Heart right ventricle (tissue), 16 donors: ENCODE data around the gene GGA3. TPM values are rescaled to one million over a fixed set of nuclear protein-coding genes. Genes with fewer than 3 reads are reported as not detected.
"Not testable (repeated sequence)": the region's sequence is repeated elsewhere in the genome, so short reads cannot be mapped to it uniquely, and the experiment has no call there.

Source experiments
- ATAC-seq, 8 donors: fragments of 200-7000 bp; cut with Tn5 transposase; one replicate each; pipeline ENCODE4 v1.9.1; 2020; ENCODE audit warnings: mild to moderate bottlenecking in 8 of 8, moderate library complexity in 8 of 8, moderate number of reproducible peaks in 1 of 8
- DNase-seq, 2 donors: peaks; one replicate each; pipeline ENCODE4 v3.0.0-alpha.2; 2020
- H3K27ac ChIP-seq, 10 donors: fragments of 200-600 bp; sonication (generic) in 2 of 10; one replicate each; pipeline versions ENCODE4 v1.5.0 to v1.8.0; 2020 to 2022; ENCODE audit warnings: mild to moderate bottlenecking in 3 of 10
- H3K27me3 ChIP-seq, 7 donors: fragments of 200-600 bp; one replicate each; pipeline ENCODE4 v1.8.0; 2021 to 2022; ENCODE audit warnings: mild to moderate bottlenecking in 2 of 7
- H3K36me3 ChIP-seq, 9 donors: fragments of 200-600 bp; sonication (generic) in 1 of 9; one replicate each; pipeline versions ENCODE4 v1.5.0 to v1.8.0; 2020 to 2022; ENCODE audit warnings: mild to moderate bottlenecking in 2 of 9
- H3K4me1 ChIP-seq, 9 donors: fragments of 200-600 bp; sonication (generic) in 1 of 9; one replicate each; pipeline versions ENCODE4 v1.5.0 to v1.8.0; 2020 to 2022; ENCODE audit warnings: mild to moderate bottlenecking in 4 of 9
- H3K4me3 ChIP-seq, 10 donors: fragments of 200-600 bp; sonication (generic) in 2 of 10; one replicate each; pipeline versions ENCODE4 v1.5.0 to v1.8.0; 2020 to 2022; ENCODE audit warnings: mild to moderate bottlenecking in 7 of 10, moderate library complexity in 2 of 10
- H3K9me3 ChIP-seq, 11 donors: fragments of 200-600 bp in 10 of 11; sonication (generic) in 2 of 11; one replicate each; pipeline versions ENCODE4 v1.5.0 to v1.8.0; 2013 to 2022; ENCODE audit warnings: mild to moderate bottlenecking in 2 of 11, control low read depth in 1 of 11, moderate library complexity in 1 of 11
- WGBS, 2 donors: extraction: QIAGEN DNeasy Blood & Tissue Kit; methylation state at CpG; one replicate each; pipeline ENCODE4 v1.1.7; 2013; ENCODE audit warnings: inconsistent platforms in 1 of 2; 5-methylcytosine and 5-hydroxymethylcytosine counted together
- intact Hi-C, 10 donors: fragments of 100-400 bp; cut with DNase I; formaldehyde crosslinking; loops; one replicate each; pipeline versions ENCODE4 v1.11.1 to v1.14.2; 2022
- polyA plus RNA-seq, 2 donors: library from polyadenylated mRNA; stranded (reverse); fragments of 200-250 nt; gene quantifications; one replicate each; pipeline ENCODE4 v1.2.3, GENCODE V29; 2013
- total RNA-seq, 10 donors: library from RNA; stranded (reverse); fragmentation: NEBNext Ultra II Directional in 3 of 10; extraction: Animal tissue kit (Norgen Biotek cat#: 25700) in 3 of 10; gene quantifications; one replicate each; pipeline versions ENCODE4 v1.2.1 to v1.2.4, GENCODE V29; 2021 to 2023
- TF ChIP-seq, protein P1 (sequence below), 9 donors: fragments of 200-600 bp; sonication (generic) in 2 of 9; IDR thresholded peaks; one replicate each; pipeline versions ENCODE4 v1.5.0 to v1.8.0; 2021 to 2022; ENCODE audit warnings: antibody characterized with exemption in 9 of 9, mild to moderate bottlenecking in 5 of 9, moderate library complexity in 1 of 9
- donor health status: Arrhythmogenic right ventricular cardiomyopathy.
- donor health status: ischemic (EF 13 %, LVEDD 7.1; RV severe dilation, severe dysfunction).
- donor health status: healthy with polysubstance abuse.
- donor health status: DM: no; HTN: yes; CAD: no.
- donor health status: DM: no; HTN: no; CAD: no.
- donor health status: ischemic (EF 25% LVEDD 6.9; RV normal size, moderate dysfunction).
- donor health status: ischemic (EF 25% LVEDD 5.7; RV mildly dilated, moderate dysfunction).
- donor health status: healthy.
- donor health status: DM: yes; HTN: yes; CAD: no.
- donor health status: Ischemic cardiomyopathy.
- donor health status: ischemic (EF 35%, LVEDD 5.7; RV mildly dilated, moderate dysfunction).
- donor health status: nonischemic (EF 11% LVEDD 7.7; RV severe dilation, severe dysfunction).
- donor health status: DM: yes; HTN: yes; CAD: no.
- donor health status: PGD.
- donor health status: ischemic (EF 29% LVEDD 5.4; RV normal size, mild dysfunction).
- donor health status: nonischemic (EF 23%, LVEDD 6.1; RV moderate dilation, normal function).

GGA3 gene
- total and polyA plus RNA-seq, 12 donors, result 13.1 to 30.2 (median 20.7) TPM

DNA sequence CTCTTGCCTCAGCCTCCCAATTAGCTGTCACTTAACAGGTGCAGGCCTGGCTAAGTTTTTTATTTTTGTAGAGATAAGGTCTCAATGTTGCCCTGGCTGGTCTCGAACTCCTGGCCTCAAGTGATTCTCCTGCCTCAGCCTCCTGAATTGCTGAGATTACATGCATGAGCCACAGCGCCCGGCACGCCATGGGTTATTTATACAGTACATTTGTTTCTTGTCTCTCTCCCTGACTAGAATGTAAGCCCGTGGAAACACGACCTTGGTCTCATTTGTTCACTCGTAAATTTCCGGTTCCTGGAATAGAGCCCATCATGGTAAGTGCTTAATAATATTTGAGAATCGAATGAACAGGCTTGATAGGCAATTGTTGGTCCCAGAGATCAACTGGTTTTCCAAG lies 25.8 kb upstream of the GGA3 start:
- intact Hi-C loops, result no loop called here
- DNase-seq (no peak), ATAC-seq (no peak)
- Histone ChIP-seq H3K9me3 (no peaks in the 10 kb centered on the region), H3K4me3 (no peak overlapping the region), H3K4me1 (peaks cover 0 to 24% (median 10%) of the 10 kb centered on the region in 9 donors), H3K27ac (no peak overlapping the region), H3K36me3 (peaks cover 0 to 46% (median 0%) of the 10 kb centered on the region in 9 donors), H3K27me3 (no peaks in the 10 kb centered on the region)
- 84 to 88% methylated on average over 9 of the region's 9 CpGs for WGBS, 2 donors
- TF ChIP-seq, protein P1, sequence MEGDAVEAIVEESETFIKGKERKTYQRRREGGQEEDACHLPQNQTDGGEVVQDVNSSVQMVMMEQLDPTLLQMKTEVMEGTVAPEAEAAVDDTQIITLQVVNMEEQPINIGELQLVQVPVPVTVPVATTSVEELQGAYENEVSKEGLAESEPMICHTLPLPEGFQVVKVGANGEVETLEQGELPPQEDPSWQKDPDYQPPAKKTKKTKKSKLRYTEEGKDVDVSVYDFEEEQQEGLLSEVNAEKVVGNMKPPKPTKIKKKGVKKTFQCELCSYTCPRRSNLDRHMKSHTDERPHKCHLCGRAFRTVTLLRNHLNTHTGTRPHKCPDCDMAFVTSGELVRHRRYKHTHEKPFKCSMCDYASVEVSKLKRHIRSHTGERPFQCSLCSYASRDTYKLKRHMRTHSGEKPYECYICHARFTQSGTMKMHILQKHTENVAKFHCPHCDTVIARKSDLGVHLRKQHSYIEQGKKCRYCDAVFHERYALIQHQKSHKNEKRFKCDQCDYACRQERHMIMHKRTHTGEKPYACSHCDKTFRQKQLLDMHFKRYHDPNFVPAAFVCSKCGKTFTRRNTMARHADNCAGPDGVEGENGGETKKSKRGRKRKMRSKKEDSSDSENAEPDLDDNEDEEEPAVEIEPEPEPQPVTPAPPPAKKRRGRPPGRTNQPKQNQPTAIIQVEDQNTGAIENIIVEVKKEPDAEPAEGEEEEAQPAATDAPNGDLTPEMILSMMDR (IDR thresholded peaks at IDR 0.05), result no peak

DNA sequence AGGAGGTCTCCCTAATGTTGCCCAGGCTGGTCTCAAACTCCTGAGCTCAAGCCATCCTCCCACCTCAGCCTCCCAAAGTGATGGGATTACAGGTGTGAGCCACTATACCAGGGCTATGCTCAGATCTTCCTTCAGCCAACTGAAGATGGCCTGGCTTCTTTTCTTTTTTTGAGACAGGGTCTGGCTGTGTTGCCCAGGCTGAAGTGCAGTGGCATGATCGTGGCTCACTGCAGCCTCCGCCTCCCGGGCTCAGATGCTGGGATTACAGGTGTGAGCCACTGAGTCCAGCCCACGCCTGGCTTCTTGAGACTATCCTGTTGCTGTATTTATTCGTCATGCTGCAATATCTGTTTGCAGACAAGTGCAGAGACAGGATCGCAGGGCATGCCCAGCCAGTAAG lies 23.7 kb upstream of the GGA3 start:
- no peak for DNase-seq
- no peaks in the 10 kb centered on the region for H3K9me3 ChIP-seq
- intact Hi-C loops, result no loop called here
- ATAC-seq, result no peak
- peaks cover 0 to 63% (median 0%) of the 10 kb centered on the region in 9 donors for H3K36me3 ChIP-seq
- TF ChIP-seq, protein P1 (IDR thresholded peaks at IDR 0.05), result no peak
- H3K27ac ChIP-seq, result no peak overlapping the region
- H3K4me1 ChIP-seq, result peaks cover 0 to 16% (median 9%) of the 10 kb centered on the region in 9 donors
- no peak overlapping the region for H3K4me3 ChIP-seq
- no peaks in the 10 kb centered on the region for H3K27me3 ChIP-seq
- 85 to 98% methylated on average over 6 of the region's 6 CpGs for WGBS, 2 donors

DNA sequence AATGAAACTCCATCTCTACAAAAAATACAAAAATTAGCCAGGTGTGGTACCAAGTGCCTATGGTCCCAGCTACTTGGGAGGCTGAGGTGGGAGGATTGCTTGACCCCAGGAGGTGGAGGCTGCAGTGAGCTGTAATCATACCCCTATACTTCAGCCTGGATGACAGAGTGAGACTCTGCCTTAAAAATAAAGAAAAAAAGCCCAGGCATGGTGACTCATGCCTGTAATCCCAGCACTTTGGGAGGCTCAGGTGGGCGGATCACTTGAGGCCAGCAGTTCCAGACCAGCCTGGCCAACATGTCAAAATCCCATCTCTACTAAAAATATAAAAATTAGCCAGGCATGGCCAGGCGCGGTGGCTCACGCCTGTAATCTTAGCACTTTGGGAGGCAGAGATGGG lies 18.8 kb upstream of the GGA3 start:
- peaks cover 0 to 79% (median 0%) of the 10 kb centered on the region in 9 donors for H3K36me3 ChIP-seq
- H3K27ac ChIP-seq, H3K27me3 ChIP-seq, ATAC-seq, intact Hi-C loops, DNase-seq, H3K9me3 ChIP-seq, H3K4me3 ChIP-seq, H3K4me1 ChIP-seq: not testable (repeated sequence)
- 96% methylated on average over 4 of the region's 4 CpGs for WGBS, 2 donors

DNA sequence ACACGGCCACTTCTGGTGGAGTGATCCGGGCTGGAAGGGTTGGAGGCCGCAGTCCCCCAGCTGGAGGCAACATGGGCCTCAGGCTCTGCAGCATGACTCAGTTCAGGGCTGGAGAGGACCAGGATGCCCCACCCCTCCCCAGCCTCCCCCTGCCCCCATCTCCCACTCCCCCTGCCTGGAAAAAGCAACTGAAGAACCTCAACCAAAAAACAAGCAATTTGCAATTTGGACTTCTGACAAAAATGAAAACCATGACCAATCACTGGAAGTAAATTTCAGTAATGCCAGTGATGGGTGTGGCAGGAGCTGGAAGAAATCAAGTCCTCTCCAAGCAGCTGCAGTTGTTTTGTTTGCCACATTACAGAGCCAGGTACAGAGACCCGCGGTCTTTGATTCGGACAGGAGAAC lies 16.3 kb upstream of the GGA3 start:
- peaks cover 0 to 13% (median 7%) of the 10 kb centered on the region in 9 donors for H3K4me1 ChIP-seq
- DNase-seq, result no peak
- peaks cover 0 to 78% (median 0%) of the 10 kb centered on the region in 9 donors for H3K36me3 ChIP-seq
- WGBS, 2 donors, result 89 to 93% methylated on average over 6 of the region's 6 CpGs
- H3K4me3 ChIP-seq, result no peak overlapping the region
- no peaks in the 10 kb centered on the region for H3K27me3 ChIP-seq
- TF ChIP-seq, protein P1 (IDR thresholded peaks at IDR 0.05), result no peak
- ATAC-seq, result no peak
- H3K27ac ChIP-seq, result no peak overlapping the region
- intact Hi-C loops, result no loop called here
- no peaks in the 10 kb centered on the region for H3K9me3 ChIP-seq

DNA sequence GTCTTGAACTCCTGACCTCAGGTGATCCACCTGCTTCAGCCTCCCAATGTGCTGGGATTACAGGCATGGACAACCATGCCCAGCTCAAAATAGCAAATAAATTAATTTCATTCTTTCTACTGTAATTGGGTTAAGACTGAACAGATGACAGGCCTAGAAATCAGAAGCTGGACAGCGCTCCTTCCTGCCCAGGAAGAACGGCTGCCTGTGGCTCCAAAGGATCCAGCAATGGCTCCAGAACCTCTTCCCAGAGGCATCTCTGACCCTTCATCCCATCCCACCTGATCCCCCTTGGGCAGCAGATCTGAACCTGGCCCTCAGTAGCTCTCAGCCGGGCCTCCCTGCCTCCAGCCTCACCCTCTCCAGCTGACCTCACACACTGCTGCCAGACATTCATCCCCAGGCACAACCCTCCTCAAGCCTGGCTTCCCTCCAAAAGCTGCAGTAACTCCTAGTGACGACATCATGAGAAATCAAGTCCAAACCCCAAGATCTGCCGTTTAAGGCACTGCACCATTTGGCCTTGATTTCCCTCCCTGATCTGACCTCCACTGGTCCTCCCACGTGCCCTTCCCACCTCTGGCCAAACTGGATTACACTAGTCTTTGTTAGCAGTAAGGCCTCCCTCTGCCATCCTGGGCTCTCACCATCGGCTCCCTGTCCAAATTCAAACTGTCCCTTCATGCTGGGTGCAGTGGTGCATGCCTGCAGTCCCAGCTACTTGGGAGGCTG lies 12.7 kb upstream of the GGA3 start:
- intact Hi-C loops, result loop anchor here in 3 of 10 donors (5.0 kb wide), 2 partner anchors 133 to 138 kb away; partner anchors contain the start of gene GRB2 (in 1 of the 3)
- ATAC-seq (no peak), DNase-seq (no peak)
- peaks cover 0 to 44% (median 0%) of the 10 kb centered on the region in 9 donors for H3K36me3 ChIP-seq
- no peaks in the 10 kb centered on the region for H3K27me3 ChIP-seq
- TF ChIP-seq, protein P1 (IDR thresholded peaks at IDR 0.05), result no peak
- 70 to 74% methylated on average over 7 of the region's 7 CpGs for WGBS, 2 donors
- no peaks in the 10 kb centered on the region for H3K9me3 ChIP-seq
- no peak overlapping the region for H3K4me3 ChIP-seq
- no peak overlapping the region for H3K27ac ChIP-seq
- peaks cover 4 to 35% (median 29%) of the 10 kb centered on the region in 9 donors for H3K4me1 ChIP-seq
